HG02981 (cell line): ENCODE data around the gene ANKS4B.
"Not testable (repeated sequence)": the region's sequence is repeated elsewhere in the genome, so short reads cannot be mapped to it uniquely, and the experiment has no call there.

Source experiments
- ATAC-seq: cut with Tn5 transposase; IDR thresholded peaks from one replicate; pipeline ENCODE4 v1.9.1; 2021; ENCODE audit warnings: mild to moderate bottlenecking, moderate library complexity; ENCODE audit not compliant: unreplicated experiment

ANKS4B gene, protein sequence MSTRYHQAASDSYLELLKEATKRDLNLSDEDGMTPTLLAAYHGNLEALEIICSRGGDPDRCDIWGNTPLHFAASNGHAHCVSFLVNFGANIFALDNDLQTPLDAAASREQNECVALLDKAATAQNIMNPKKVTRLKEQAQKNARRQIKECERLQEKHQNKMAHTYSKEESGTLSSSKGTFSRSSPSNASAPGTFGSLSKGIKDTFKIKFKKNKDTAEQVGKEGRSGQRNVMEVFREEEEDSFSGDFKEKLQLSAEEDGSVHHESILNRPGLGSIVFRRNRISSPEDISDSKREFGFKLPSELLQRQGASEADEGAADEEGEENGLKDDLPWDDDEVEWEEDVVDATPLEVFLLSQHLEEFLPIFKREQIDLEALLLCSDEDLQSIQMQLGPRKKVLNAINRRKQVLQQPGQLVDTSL

GRCh38 chr16:21233521-21234150 lies at the start of gene ANKS4B:
TSS of gene ANKS4B (plus strand) at chr16:21233699. CDS start at chr16:21233738, 39 bp downstream.
- no peak for ATAC-seq

GRCh38 chr16:21183995-21184394 lies 49.5 kb upstream of the ANKS4B start:
- ATAC-seq = no peak

GRCh38 chr16:21184834-21185233 lies 48.7 kb upstream of the ANKS4B start:
- no peak for ATAC-seq

- no peak for ATAC-seq
Observed at GRCh38 chr16:21185659-21186325, 47.7 kb upstream of the ANKS4B start.

DNA sequence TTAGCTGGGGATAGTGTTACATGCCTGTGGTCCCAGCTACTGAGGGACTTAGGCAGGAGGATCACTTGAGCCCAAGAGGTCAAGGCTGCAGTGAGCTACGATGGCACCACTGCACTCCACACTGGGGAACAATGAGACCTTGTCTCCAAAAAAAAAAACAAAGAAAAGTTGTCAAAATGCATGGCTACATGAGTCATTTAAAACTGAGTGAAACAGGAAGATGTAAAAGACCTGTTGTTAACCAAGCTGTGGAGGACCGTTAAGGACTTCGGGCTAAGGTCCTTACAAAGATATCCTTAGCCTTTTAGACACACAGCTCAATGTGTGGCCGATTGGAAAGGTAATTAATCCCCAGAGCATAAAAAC lies 47.2 kb upstream of the ANKS4B start:
- no peak for ATAC-seq

DNA sequence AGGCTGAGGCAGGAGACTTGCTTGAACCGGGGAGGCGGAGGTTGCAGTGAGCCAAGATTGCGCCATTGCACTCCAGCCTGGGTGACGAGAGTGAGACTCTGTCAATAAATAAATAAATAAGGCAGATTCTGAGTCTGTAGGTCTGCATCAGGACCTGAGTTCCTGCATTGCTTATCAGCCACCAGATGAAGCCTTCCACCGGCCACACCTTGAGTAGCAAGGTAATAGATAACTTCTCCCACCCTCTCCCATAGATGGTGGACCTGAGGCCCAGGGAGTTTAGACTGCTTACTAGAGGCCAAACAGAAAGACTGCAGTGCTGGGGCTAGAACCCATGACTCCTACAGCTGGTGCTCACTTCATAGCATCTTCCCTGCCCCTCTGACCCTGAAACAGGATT lies 44.2 kb upstream of the ANKS4B start:
- no peak for ATAC-seq

GRCh38 chr16:21190013-21190412 lies 43.5 kb upstream of the ANKS4B start:
- no peak for ATAC-seq

DNA sequence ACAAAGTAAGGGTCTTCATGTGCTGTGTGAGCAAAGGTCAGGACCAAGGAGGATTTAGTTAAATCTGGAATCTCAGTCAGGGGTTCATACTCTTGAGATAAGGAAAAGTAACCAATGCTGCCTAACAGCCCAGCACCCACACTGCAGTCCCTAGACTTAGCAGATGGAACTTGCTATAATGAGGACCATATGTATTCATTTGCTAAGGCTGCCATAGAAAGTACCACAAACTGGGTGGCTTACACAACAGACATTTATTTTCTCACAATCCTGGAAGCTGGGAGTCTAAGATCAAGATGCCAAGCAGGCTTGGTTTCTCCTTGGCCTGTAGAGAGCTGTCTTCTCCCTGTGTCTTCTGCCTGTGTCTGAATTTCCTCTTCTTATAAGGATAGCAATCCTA lies 42.9 kb upstream of the ANKS4B start:
- ATAC-seq = no peak

- no peak for ATAC-seq
Observed at GRCh38 chr16:21192991-21193390, 40.5 kb upstream of the ANKS4B start.

GRCh38 chr16:21194771-21195301 lies 38.7 kb upstream of the ANKS4B start:
- no peak for ATAC-seq

DNA sequence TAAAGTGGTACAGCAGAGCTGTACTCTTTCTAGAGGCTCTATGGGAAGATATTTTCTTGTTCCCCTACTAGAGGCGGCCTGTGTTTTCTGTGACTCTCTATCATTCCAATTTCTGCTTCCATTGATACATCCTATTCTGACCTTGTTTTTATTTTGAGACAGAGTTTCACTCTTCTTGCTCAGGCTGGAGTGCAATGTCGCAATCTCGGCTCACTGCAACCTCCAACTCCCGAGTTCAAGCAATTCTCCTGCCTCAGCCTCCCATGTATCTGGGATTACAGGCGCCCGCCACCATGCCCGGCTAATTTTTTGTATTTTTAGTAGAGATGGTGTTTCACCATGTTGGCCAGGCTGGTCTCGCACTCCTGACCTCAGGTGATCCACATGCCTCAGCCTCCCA lies 38.2 kb upstream of the ANKS4B start:
- ATAC-seq = not testable (repeated sequence)

GRCh38 chr16:21197112-21197511 lies 36.4 kb upstream of the ANKS4B start:
- no peak for ATAC-seq

- no peak for ATAC-seq
Observed at GRCh38 chr16:21197621-21198020, 35.9 kb upstream of the ANKS4B start.

- no peak for ATAC-seq
Observed at GRCh38 chr16:21199607-21200218, 33.8 kb upstream of the ANKS4B start.

GRCh38 chr16:21203155-21203797 lies 30.2 kb upstream of the ANKS4B start:
- ATAC-seq = no peak

GRCh38 chr16:21205303-21205702 lies 28.2 kb upstream of the ANKS4B start:
- ATAC-seq = no peak

GRCh38 chr16:21206550-21206949 lies 26.9 kb upstream of the ANKS4B start:
- no peak for ATAC-seq

- no peak for ATAC-seq
Observed at GRCh38 chr16:21208446-21209230, 24.9 kb upstream of the ANKS4B start.

- no peak for ATAC-seq
Observed at GRCh38 chr16:21211486-21211885, 22.0 kb upstream of the ANKS4B start, which contains the start of gene ZP2. TSS of gene ZP2 (minus strand) at chr16:21211574. CDS start at chr16:21211547, 27 bp downstream.

DNA sequence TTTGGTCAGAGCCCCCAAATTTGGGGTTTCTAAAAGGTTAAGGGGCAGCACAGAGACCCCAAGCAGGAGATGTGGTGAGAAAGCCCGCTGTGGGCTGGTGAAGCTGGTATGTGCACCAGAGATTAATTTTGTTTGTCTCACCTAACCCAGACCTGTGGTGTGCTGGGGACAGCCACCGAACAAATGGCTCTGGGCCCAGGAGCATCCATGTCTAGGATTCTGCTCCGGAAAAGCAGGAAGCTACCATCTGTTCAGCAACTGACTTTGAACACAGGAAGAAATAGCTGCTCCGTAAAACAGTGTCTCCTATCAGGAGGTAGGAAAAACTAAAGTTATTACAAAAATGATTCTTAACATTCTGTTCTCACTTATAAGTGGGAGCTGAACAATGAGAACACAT lies 19.4 kb upstream of the ANKS4B start:
- ATAC-seq = no peak
